ENCODE data around the gene C17orf75. TPM values are rescaled to one million over a fixed set of nuclear protein-coding genes. Genes with fewer than 3 reads are reported as not detected.

The C17orf75 gene
- total RNA-seq, 1 donor from 2014 or later = 19.0 TPM

DNA sequence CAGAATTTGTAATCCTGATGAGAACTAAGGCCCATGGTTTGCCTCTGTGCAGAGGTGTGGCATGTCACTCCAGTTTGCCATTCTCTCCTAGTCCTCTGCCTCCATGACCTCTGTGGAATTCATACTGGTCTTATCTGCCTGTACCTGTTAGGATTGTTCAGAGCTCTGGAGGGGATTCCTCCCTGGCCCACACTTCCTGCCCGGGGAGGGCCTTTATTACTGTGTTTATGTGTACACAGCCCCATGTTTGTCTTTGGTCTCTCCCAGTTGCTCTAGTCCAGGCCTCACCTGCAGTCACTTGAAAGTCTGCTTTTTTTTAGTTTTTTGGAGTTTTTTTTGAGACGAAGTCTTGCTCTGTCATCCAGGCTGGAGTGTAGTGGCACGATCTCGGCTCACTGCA, 39.9 kb downstream of the C17orf75 start:
- Mint-ChIP-seq H3K27me3 (ENCODE audit: unreplicated experiment) (no peaks in the 10 kb centered on the region), H3K36me3 (ENCODE audit: low read depth, unreplicated experiment) (no peaks in the 10 kb centered on the region), H3K27ac (ENCODE audit: unreplicated experiment) (no peak overlapping the region), H3K4me3 (ENCODE audit: unreplicated experiment) (no peak overlapping the region), H3K9me3 (ENCODE audit: unreplicated experiment) (no peaks in the 10 kb centered on the region), H3K4me1 (ENCODE audit: unreplicated experiment) (peaks cover 24% of the 10 kb centered on the region)
- no peak for TF ChIP-seq CTCF (IDR thresholded peaks at IDR 0.05; ENCODE audit: unreplicated experiment)
- DNase-seq (ENCODE audit: low spot score) = no peak

DNA sequence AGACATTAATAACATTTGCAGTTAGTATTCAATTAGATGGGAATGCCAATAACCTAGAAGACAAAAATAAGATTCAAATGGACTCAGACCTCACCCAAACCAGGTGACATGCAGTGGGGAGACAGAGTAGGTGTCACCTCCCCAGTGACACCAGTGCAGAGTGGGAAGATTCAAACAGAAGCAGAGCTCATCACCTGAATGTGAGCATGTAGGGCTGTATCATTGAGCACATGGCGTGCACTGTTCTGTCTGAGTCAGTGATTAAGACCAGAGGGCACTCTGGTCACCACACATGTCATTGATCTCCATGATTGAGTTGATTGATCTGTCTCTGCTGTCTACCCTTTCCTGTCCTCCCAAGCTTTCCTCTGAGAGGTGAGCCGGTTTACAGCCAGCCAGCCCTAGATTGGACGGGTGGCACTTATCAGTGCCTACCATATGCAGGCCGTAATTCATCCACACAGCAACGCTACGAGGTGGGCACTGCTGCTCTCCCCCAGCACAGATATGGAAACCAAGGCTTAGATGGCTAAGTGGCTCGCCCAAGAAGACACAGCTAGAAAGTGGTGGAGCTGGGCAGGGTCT, 42.3 kb downstream of the C17orf75 start:
- H3K27me3 Mint-ChIP-seq (ENCODE audit: unreplicated experiment) = no peaks in the 10 kb centered on the region
- no peak overlapping the region for H3K4me3 Mint-ChIP-seq (ENCODE audit: unreplicated experiment)
- H3K27ac Mint-ChIP-seq (ENCODE audit: unreplicated experiment) = no peak overlapping the region
- no peaks in the 10 kb centered on the region for H3K9me3 Mint-ChIP-seq (ENCODE audit: unreplicated experiment)
- no peaks in the 10 kb centered on the region for H3K36me3 Mint-ChIP-seq (ENCODE audit: low read depth, unreplicated experiment)
- no peak for TF ChIP-seq CTCF (IDR thresholded peaks at IDR 0.05; ENCODE audit: unreplicated experiment)
- DNase-seq (ENCODE audit: low spot score) = no peak
- H3K4me1 Mint-ChIP-seq (ENCODE audit: unreplicated experiment) = peaks cover 17% of the 10 kb centered on the region

DNA sequence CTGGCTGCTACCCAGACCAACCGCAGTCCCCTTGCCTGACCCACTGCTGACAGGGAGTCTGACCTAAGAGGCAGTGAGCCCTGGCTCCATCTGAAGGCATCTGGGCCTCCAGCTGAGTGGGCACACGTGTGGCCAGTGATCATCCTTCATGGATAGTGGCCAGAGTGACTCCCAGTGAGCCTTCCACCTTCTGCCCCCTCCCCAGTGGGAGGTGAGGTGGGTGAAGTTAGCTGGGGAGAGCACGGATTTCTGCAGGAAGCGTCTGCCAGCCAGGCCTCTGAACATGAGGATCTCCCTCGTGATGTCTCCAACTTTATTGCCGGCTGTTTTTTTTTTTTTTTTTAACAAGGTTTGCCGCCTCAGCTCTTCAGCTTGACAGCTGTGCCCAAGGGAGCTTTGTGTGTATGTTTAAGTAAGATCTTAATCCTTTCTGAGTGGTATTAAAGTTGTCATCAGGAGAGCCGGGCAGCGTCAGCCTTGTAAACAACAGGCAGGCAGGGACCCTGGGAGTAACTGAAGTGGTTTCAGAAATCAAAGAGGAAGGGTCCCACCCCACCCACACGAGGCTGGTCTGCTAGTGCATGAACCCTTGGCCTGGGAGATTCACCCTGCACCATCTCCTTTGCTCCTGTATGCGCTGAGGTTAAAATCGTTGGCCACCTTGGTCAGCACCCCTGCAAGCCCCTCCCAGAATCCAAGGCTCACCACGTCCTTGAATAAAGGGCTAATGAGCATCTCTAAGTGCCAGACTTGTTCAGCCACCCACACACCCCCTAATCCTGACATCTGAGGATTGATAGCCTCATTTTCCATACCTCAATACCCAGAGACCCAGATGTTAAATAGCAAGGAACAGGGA, 43.0 kb downstream of the C17orf75 start:
- DNase-seq (ENCODE audit: low spot score) = no peak
- TF ChIP-seq CTCF (IDR thresholded peaks at IDR 0.05; ENCODE audit: unreplicated experiment) = no peak
- Mint-ChIP-seq H3K9me3 (ENCODE audit: unreplicated experiment) (no peaks in the 10 kb centered on the region), H3K4me3 (ENCODE audit: unreplicated experiment) (no peak overlapping the region), H3K36me3 (ENCODE audit: low read depth, unreplicated experiment) (no peaks in the 10 kb centered on the region), H3K27ac (ENCODE audit: unreplicated experiment) (no peak overlapping the region), H3K4me1 (ENCODE audit: unreplicated experiment) (peaks cover 12% of the 10 kb centered on the region), H3K27me3 (ENCODE audit: unreplicated experiment) (no peaks in the 10 kb centered on the region)

- Mint-ChIP-seq H3K27ac (ENCODE audit: unreplicated experiment) (no peak overlapping the region), H3K9me3 (ENCODE audit: unreplicated experiment) (no peaks in the 10 kb centered on the region), H3K36me3 (ENCODE audit: low read depth, unreplicated experiment) (no peaks in the 10 kb centered on the region), H3K27me3 (ENCODE audit: unreplicated experiment) (no peaks in the 10 kb centered on the region), H3K4me1 (ENCODE audit: unreplicated experiment) (peaks cover 7% of the 10 kb centered on the region), H3K4me3 (ENCODE audit: unreplicated experiment) (no peak overlapping the region)
- no peak for DNase-seq (ENCODE audit: low spot score)
- no peak for TF ChIP-seq CTCF (IDR thresholded peaks at IDR 0.05; ENCODE audit: unreplicated experiment)
Measured at GRCh38 chr17:32298298-32298697, 43.7 kb downstream of the C17orf75 start.

- no peak for DNase-seq (ENCODE audit: low spot score)
- Mint-ChIP-seq H3K4me3 (ENCODE audit: unreplicated experiment) (no peak overlapping the region), H3K9me3 (ENCODE audit: unreplicated experiment) (no peaks in the 10 kb centered on the region)
Measured at GRCh38 chr17:32297860-32298259, 44.1 kb downstream of the C17orf75 start.

More at GRCh38 chr17:32297860-32298259, 44.1 kb downstream of the C17orf75 start:
- Mint-ChIP-seq H3K4me1 (ENCODE audit: unreplicated experiment) (peaks cover 4% of the 10 kb centered on the region), H3K27ac (ENCODE audit: unreplicated experiment) (no peak overlapping the region), H3K36me3 (ENCODE audit: low read depth, unreplicated experiment) (no peaks in the 10 kb centered on the region), H3K27me3 (ENCODE audit: unreplicated experiment) (no peaks in the 10 kb centered on the region)
- no peak for TF ChIP-seq CTCF (IDR thresholded peaks at IDR 0.05; ENCODE audit: unreplicated experiment)

Measured in endothelial cell (in vitro differentiated cells).